IPS DF 19.7 (cell line): Measurements from ENCODE around the gene PXN.
"Not testable (repeated sequence)": the region's sequence is repeated elsewhere in the genome, so short reads cannot be mapped to it uniquely, and the experiment has no call there.

Source experiments
- DNase-seq: peaks from one replicate; pipeline ENCODE4 v3.0.0-alpha.2; 2013; ENCODE audit warnings: low read depth, low spot score

The PXN gene

GRCh38 chr12:120211243-120211903 lies 54.2 kb downstream of the PXN start:
- DNase-seq = no peak

GRCh38 chr12:120209851-120210250 lies 55.7 kb downstream of the PXN start:
- DNase-seq = no peak

GRCh38 chr12:120207227-120207626 lies 58.3 kb downstream of the PXN start:
- DNase-seq = no peak

GRCh38 chr12:120206781-120207180 lies 58.7 kb downstream of the PXN start:
- DNase-seq = not testable (repeated sequence)

- DNase-seq = no peak
These were observed 59.3 kb downstream of the PXN start for GRCh38 chr12:120206228-120206627.

- no peak for DNase-seq
These were observed 61.4 kb downstream of the PXN start for GRCh38 chr12:120204171-120204570.

GRCh38 chr12:120200364-120200800 lies 65.1 kb downstream of the PXN start:
- DNase-seq = no peak

- no peak for DNase-seq
These were observed 65.8 kb downstream of the PXN start for GRCh38 chr12:120199595-120200306.

GRCh38 chr12:120199025-120199424 lies 66.5 kb downstream of the PXN start:
- DNase-seq = no peak

GRCh38 chr12:120197542-120197887 lies 68.0 kb downstream of the PXN start:
- no peak for DNase-seq

GRCh38 chr12:120196817-120197541 lies 68.6 kb downstream of the PXN start:
- not testable (repeated sequence) for DNase-seq

GRCh38 chr12:120196363-120196762 lies 69.2 kb downstream of the PXN start:
- DNase-seq = no peak

- no peak for DNase-seq
These were observed 70.8 kb downstream of the PXN start, which contains the start of gene GCN1 for GRCh38 chr12:120194534-120195395. GCN1 (minus strand) TSS chr12:120194715; CDS start chr12:120194697, 18 bp downstream.

- DNase-seq = no peak
These were observed 71.3 kb downstream of the PXN start for GRCh38 chr12:120194226-120194533.

GRCh38 chr12:120193286-120193685 lies 72.2 kb downstream of the PXN start:
- not testable (repeated sequence) for DNase-seq

GRCh38 chr12:120190985-120191480 lies 74.5 kb downstream of the PXN start:
- DNase-seq = no peak

GRCh38 chr12:120190386-120190785 lies 75.1 kb downstream of the PXN start:
- DNase-seq = no peak

GRCh38 chr12:120186654-120187053 lies 78.9 kb downstream of the PXN start:
- DNase-seq = no peak

GRCh38 chr12:120183211-120183631 lies 82.3 kb downstream of the PXN start:
- no peak for DNase-seq

GRCh38 chr12:120181991-120182631 lies 83.4 kb downstream of the PXN start:
- DNase-seq = no peak

GRCh38 chr12:120180975-120181374 lies 84.6 kb downstream of the PXN start:
- no peak for DNase-seq
